ENCODE measurements around the gene IL1F10. TPM values are rescaled to one million over a fixed set of nuclear protein-coding genes. Genes with fewer than 3 reads are reported as not detected.
A peak's percentile ranks its signal among the peaks of the same experiment; 100 is the strongest.

The IL1F10 gene
- polyA plus RNA-seq, 1 donor (not counting 4 experiments of a cell fraction or from before 2014, with no cell fraction given): 0.37 TPM

- peak; percentile 95 for DNase-seq (ENCODE audit: low read depth, low spot score)
- Histone ChIP-seq H2AFZ (ENCODE audit: control insufficient read depth, low read length) (no peak overlapping the region), H3K4me3 (ENCODE audit: control insufficient read depth in 2 of 3, extremely low read depth in 1 of 3, insufficient read depth in 2 of 3, low read depth in 1 of 3, low read length in 3 of 3) (peak overlapping the region; percentile 71 to 75 (median 72)), H3K27ac (ENCODE audit: control insufficient read depth, insufficient read depth, low read length) (peak overlapping the region; percentile 98), H3K36me3 (ENCODE audit: control insufficient read depth in 2 of 2, extremely low read depth in 1 of 2, insufficient read depth in 2 of 2, low read length in 2 of 2) (no peaks in the 10 kb centered on the region), H4K20me1 (ENCODE audit: control insufficient read depth, extremely low read depth, insufficient read depth, low read length) (no peaks in the 10 kb centered on the region), H3K27me3 (ENCODE audit: control insufficient read depth, extremely low read depth, insufficient read depth, low read length) (no peaks in the 10 kb centered on the region), H3K4me1 (ENCODE audit: control insufficient read depth, extremely low read depth, insufficient read depth, low read length) (peaks cover 68% of the 10 kb centered on the region), H3K9ac (ENCODE audit: control insufficient read depth, extremely low read depth, insufficient read depth, low read length) (peak overlapping the region; percentile 89), H3K4me2 (ENCODE audit: control insufficient read depth, extremely low read depth, insufficient read depth, low read depth, low read length) (peak overlapping the region; percentile 88), H3K9me1 (ENCODE audit: control insufficient read depth, extremely low read depth, insufficient read depth, low read length) (no peaks in the 10 kb centered on the region), H3K9me3 (ENCODE audit: control insufficient read depth, low read depth, low read length) (no peaks in the 10 kb centered on the region), H3K79me2 (ENCODE audit: control insufficient read depth, insufficient read depth, low read length) (peaks cover 5% of the 10 kb centered on the region)
- dilution Hi-C loops (cut with MboI; ENCODE audit: extremely low pct_ligation_motif_present, low sequenced_read_pairs): no loop called here
- peak; percentile 79 for FAIRE-seq
- TF ChIP-seq CTCF (optimal IDR thresholded peaks at IDR 0.05 in 1 of 3, IDR thresholded peaks at IDR 0.05 in 1 of 3, conservative IDR thresholded peaks at IDR 0.05 in 1 of 3; ENCODE audit: extremely low read depth in 1 of 3, insufficient read depth in 2 of 3, low read length in 3 of 3) (no peak), EZH2 (IDR thresholded peaks at IDR 0.05; ENCODE audit: low read length) (no peak)
Measured at GRCh38 chr2:113117541-113118262, 49.9 kb downstream of the IL1F10 start.

DNA sequence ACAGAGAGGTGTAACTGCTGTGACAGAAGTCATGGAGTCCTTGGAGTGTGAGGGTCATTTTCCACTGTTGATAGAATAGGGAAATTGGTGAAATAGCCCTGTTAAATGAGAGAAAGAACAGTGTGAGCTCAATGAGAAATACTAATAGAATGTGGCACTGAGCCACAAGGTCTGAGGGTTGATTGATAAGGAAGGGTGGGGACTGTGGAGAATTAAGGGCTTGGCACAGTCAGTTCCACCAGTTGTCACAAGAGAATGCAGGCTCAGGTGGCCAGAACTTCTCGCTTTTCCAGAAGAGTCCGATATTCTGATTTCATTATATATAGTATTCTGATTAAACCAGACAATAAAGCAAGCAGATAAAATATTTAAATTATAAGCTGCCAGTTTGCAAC is 50.5 kb downstream of the IL1F10 start:
- peak overlapping the region; percentile 71 to 75 (median 72) for H3K4me3 ChIP-seq (ENCODE audit: control insufficient read depth in 2 of 3, extremely low read depth in 1 of 3, insufficient read depth in 2 of 3, low read depth in 1 of 3, low read length in 3 of 3)

More for the DNA sequence above, 50.5 kb downstream of the IL1F10 start:
- H3K9me3 ChIP-seq (ENCODE audit: control insufficient read depth, low read depth, low read length): no peaks in the 10 kb centered on the region
- peak overlapping the region; percentile 88 for H3K4me2 ChIP-seq (ENCODE audit: control insufficient read depth, extremely low read depth, insufficient read depth, low read depth, low read length)
- FAIRE-seq (no peak), DNase-seq (ENCODE audit: low read depth, low spot score) (no peak)
- H3K79me2 ChIP-seq (ENCODE audit: control insufficient read depth, insufficient read depth, low read length): peaks cover 5% of the 10 kb centered on the region
- TF ChIP-seq CTCF (optimal IDR thresholded peaks at IDR 0.05 in 1 of 3, IDR thresholded peaks at IDR 0.05 in 1 of 3, conservative IDR thresholded peaks at IDR 0.05 in 1 of 3; ENCODE audit: extremely low read depth in 1 of 3, insufficient read depth in 2 of 3, low read length in 3 of 3): no peak
- no peak for TF ChIP-seq EZH2 (IDR thresholded peaks at IDR 0.05; ENCODE audit: low read length)
- H3K27me3 ChIP-seq (ENCODE audit: control insufficient read depth, extremely low read depth, insufficient read depth, low read length): no peaks in the 10 kb centered on the region
- peaks cover 0 to under 1% of the 10 kb centered on the region in 2 experiments for H3K36me3 ChIP-seq (ENCODE audit: control insufficient read depth in 2 of 2, extremely low read depth in 1 of 2, insufficient read depth in 2 of 2, low read length in 2 of 2)
- no peak overlapping the region for H2AFZ ChIP-seq (ENCODE audit: control insufficient read depth, low read length)
- peak overlapping the region; percentile 98 for H3K27ac ChIP-seq (ENCODE audit: control insufficient read depth, insufficient read depth, low read length)
- H3K4me1 ChIP-seq (ENCODE audit: control insufficient read depth, extremely low read depth, insufficient read depth, low read length): peaks cover 68% of the 10 kb centered on the region
- H3K9me1 ChIP-seq (ENCODE audit: control insufficient read depth, extremely low read depth, insufficient read depth, low read length): no peaks in the 10 kb centered on the region
- no peaks in the 10 kb centered on the region for H4K20me1 ChIP-seq (ENCODE audit: control insufficient read depth, extremely low read depth, insufficient read depth, low read length)
- H3K9ac ChIP-seq (ENCODE audit: control insufficient read depth, extremely low read depth, insufficient read depth, low read length): peak overlapping the region; percentile 89
- dilution Hi-C loops (cut with MboI; ENCODE audit: extremely low pct_ligation_motif_present, low sequenced_read_pairs): no loop called here

Data from keratinocyte (primary cell).